ENCODE data around the gene AFF2.
"Not testable (repeated sequence)": the region's sequence is repeated elsewhere in the genome, so short reads cannot be mapped to it uniquely, and the experiment has no call there.

Gene AFF2

GRCh38 chrX:148865277-148866210 is 365.1 kb downstream of the AFF2 start:
- no peaks in the 10 kb centered on the region for H3K9me3 Mint-ChIP-seq
- intact Hi-C loops (cut with micrococcal nuclease): no loop called here
- H3K27me3 Mint-ChIP-seq: no peaks in the 10 kb centered on the region
- no peak overlapping the region for H3K27ac Mint-ChIP-seq
- no peaks in the 10 kb centered on the region for H3K36me3 Mint-ChIP-seq (ENCODE audit: low read depth)
- H3K4me1 Mint-ChIP-seq (ENCODE audit: low read depth): no peaks in the 10 kb centered on the region
- no peak overlapping the region for H3K4me3 Mint-ChIP-seq

GRCh38 chrX:148867596-148867995 is 367.2 kb downstream of the AFF2 start:
- H3K4me3 Mint-ChIP-seq: no peak overlapping the region
- no peaks in the 10 kb centered on the region for H3K36me3 Mint-ChIP-seq (ENCODE audit: low read depth)
- H3K27ac Mint-ChIP-seq: no peak overlapping the region
- no peaks in the 10 kb centered on the region for H3K9me3 Mint-ChIP-seq
- H3K4me1 Mint-ChIP-seq (ENCODE audit: low read depth): no peaks in the 10 kb centered on the region
- no peaks in the 10 kb centered on the region for H3K27me3 Mint-ChIP-seq
- intact Hi-C loops (cut with micrococcal nuclease): no loop called here

GRCh38 chrX:148871422-148872160 is 371.2 kb downstream of the AFF2 start:
- intact Hi-C loops (cut with micrococcal nuclease): no loop called here
- H3K9me3 Mint-ChIP-seq: no peaks in the 10 kb centered on the region
- H3K4me3 Mint-ChIP-seq: no peak overlapping the region
- no peaks in the 10 kb centered on the region for H3K4me1 Mint-ChIP-seq (ENCODE audit: low read depth)
- no peaks in the 10 kb centered on the region for H3K27me3 Mint-ChIP-seq
- H3K27ac Mint-ChIP-seq: no peak overlapping the region
- no peaks in the 10 kb centered on the region for H3K36me3 Mint-ChIP-seq (ENCODE audit: low read depth)

- Mint-ChIP-seq H3K4me3 (no peak overlapping the region), H3K9me3 (no peaks in the 10 kb centered on the region), H3K27me3 (no peaks in the 10 kb centered on the region), H3K36me3 (ENCODE audit: low read depth) (no peaks in the 10 kb centered on the region), H3K4me1 (ENCODE audit: low read depth) (no peaks in the 10 kb centered on the region), H3K27ac (no peak overlapping the region)
- intact Hi-C loops (cut with micrococcal nuclease): no loop called here
These were observed 371.7 kb downstream of the AFF2 start for GRCh38 chrX:148872161-148872535.

DNA sequence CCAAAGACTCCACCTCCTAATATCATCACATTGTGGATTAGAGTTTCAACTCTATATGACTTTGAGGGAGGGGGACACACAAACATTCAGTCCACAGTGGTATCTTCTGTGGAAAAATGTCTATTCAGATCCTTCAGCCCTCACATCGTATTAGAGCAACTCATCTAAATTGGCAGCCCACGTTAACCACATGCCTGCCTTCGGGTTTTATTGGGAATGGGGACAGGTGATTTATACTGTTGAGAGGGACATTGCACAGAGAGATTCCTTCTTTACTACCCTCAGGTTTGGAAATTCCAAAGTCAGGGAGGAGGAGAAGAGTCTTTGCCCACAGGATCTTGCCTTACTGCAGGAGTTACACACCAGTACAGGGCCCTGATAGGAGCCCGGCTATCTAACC is 372.5 kb downstream of the AFF2 start:
- Mint-ChIP-seq H3K27ac (no peak overlapping the region), H3K4me3 (no peak overlapping the region), H3K4me1 (ENCODE audit: low read depth) (no peaks in the 10 kb centered on the region), H3K36me3 (ENCODE audit: low read depth) (no peaks in the 10 kb centered on the region), H3K27me3 (no peaks in the 10 kb centered on the region), H3K9me3 (no peaks in the 10 kb centered on the region)
- intact Hi-C loops (cut with micrococcal nuclease): no loop called here

- Mint-ChIP-seq H3K36me3 (ENCODE audit: low read depth) (no peaks in the 10 kb centered on the region), H3K4me1 (ENCODE audit: low read depth) (no peaks in the 10 kb centered on the region), H3K4me3 (no peak overlapping the region), H3K27ac (no peak overlapping the region), H3K27me3 (no peaks in the 10 kb centered on the region), H3K9me3 (no peaks in the 10 kb centered on the region)
- intact Hi-C loops (cut with micrococcal nuclease): no loop called here
These were observed 374.3 kb downstream of the AFF2 start for GRCh38 chrX:148874636-148875246.

DNA sequence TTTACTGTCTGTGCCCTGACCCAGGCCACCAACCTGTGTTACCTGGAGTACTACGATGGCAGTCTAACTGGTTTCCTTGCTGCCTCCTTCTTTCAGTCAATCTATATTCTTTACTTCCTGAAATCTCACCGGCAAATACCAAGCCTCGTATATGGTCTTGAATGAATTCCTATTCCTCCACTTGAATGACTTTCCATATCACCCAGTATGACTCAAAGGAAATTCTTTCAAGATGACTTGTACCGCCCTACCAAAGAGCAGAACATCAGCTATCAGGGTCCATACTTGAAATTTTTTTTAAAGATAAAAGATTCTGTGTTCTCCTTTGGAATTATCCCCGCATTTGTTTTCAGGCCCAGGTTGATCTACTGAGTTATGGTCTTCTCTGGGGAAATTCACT is 378.0 kb downstream of the AFF2 start:
- Mint-ChIP-seq H3K4me3 (no peak overlapping the region), H3K9me3 (no peaks in the 10 kb centered on the region), H3K36me3 (ENCODE audit: low read depth) (no peaks in the 10 kb centered on the region), H3K27me3 (no peaks in the 10 kb centered on the region), H3K27ac (no peak overlapping the region), H3K4me1 (ENCODE audit: low read depth) (no peaks in the 10 kb centered on the region)
- intact Hi-C loops (cut with micrococcal nuclease): no loop called here

DNA sequence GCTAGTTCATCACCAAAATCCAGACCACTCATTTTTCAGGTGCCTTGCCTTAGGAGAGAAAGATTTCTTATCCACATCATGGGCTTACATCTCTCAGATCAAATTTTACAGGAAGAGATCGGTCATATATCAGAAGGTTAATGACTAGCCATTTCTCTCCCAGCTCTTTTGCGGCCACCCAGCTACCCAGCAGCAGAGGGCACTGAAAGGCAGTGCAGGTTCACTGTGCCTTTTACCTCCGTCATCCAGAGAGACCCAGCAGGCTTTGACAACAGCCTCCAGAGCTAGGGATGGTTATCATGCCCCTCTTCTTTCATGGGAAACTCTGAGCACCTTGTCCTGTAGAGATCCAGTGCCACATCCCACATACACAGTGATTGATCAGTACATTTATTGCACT is 384.8 kb downstream of the AFF2 start:
- Mint-ChIP-seq H3K27me3 (no peaks in the 10 kb centered on the region), H3K9me3 (no peaks in the 10 kb centered on the region), H3K27ac (no peak overlapping the region), H3K36me3 (ENCODE audit: low read depth) (no peaks in the 10 kb centered on the region), H3K4me1 (ENCODE audit: low read depth) (no peaks in the 10 kb centered on the region), H3K4me3 (no peak overlapping the region)
- intact Hi-C loops (cut with micrococcal nuclease): no loop called here

- intact Hi-C loops (cut with micrococcal nuclease): no loop called here
- no peaks in the 10 kb centered on the region for H3K27me3 Mint-ChIP-seq
- no peaks in the 10 kb centered on the region for H3K9me3 Mint-ChIP-seq
- no peaks in the 10 kb centered on the region for H3K4me1 Mint-ChIP-seq (ENCODE audit: low read depth)
- H3K4me3 Mint-ChIP-seq: no peak overlapping the region
- H3K36me3 Mint-ChIP-seq (ENCODE audit: low read depth): no peaks in the 10 kb centered on the region
- no peak overlapping the region for H3K27ac Mint-ChIP-seq
These were observed 393.0 kb downstream of the AFF2 start for GRCh38 chrX:148893395-148893794.

DNA sequence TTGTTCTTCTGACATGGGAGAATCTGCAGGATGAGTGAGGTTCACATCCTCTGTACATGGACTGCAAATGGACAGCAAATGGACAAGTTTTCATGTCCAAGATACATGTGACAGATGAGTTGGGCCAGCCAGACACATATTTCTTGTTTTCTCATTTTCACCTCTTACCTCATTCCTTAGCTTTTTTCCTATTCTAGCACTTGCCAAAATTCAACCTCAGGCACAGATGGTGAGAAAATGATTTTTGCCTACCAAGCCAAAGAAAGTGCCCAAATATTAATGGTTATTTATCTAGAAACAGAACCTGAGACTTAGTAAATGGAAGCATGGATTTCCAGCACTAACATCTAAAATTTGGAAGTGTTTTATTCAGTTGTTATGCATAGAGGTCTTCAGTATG is 402.2 kb downstream of the AFF2 start:
- intact Hi-C loops (cut with micrococcal nuclease): no loop called here
- Mint-ChIP-seq H3K4me1 (ENCODE audit: low read depth) (no peaks in the 10 kb centered on the region), H3K4me3 (no peak overlapping the region), H3K36me3 (ENCODE audit: low read depth) (no peaks in the 10 kb centered on the region), H3K27ac (no peak overlapping the region), H3K9me3 (no peaks in the 10 kb centered on the region), H3K27me3 (no peaks in the 10 kb centered on the region)

DNA sequence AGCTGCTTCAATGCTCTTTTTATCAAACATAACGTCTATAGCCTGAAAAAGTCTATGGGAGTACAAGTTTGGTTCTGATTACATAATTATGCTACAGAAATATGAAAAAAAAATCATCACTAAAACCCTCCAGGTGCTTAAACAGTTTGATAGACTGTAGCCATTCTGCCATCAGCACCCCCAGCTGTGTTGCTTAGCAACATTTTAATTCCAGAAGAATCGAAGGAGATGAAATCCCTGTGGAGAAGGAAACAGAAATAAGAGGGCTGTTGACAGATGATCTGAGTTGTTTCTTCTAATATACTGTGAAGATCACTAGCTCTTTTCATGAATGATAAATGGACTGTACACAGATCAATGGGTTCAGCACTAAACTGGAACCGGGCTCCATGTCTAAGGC is 402.8 kb downstream of the AFF2 start:
- Mint-ChIP-seq H3K27ac (no peak overlapping the region), H3K4me1 (ENCODE audit: low read depth) (no peaks in the 10 kb centered on the region), H3K4me3 (no peak overlapping the region), H3K36me3 (ENCODE audit: low read depth) (no peaks in the 10 kb centered on the region), H3K9me3 (no peaks in the 10 kb centered on the region), H3K27me3 (no peaks in the 10 kb centered on the region)
- intact Hi-C loops (cut with micrococcal nuclease): no loop called here

- no peaks in the 10 kb centered on the region for H3K36me3 Mint-ChIP-seq (ENCODE audit: low read depth)
- no peaks in the 10 kb centered on the region for H3K4me1 Mint-ChIP-seq (ENCODE audit: low read depth)
- no peaks in the 10 kb centered on the region for H3K9me3 Mint-ChIP-seq
- no peak overlapping the region for H3K27ac Mint-ChIP-seq
- no peak overlapping the region for H3K4me3 Mint-ChIP-seq
- intact Hi-C loops (cut with micrococcal nuclease): no loop called here
- no peaks in the 10 kb centered on the region for H3K27me3 Mint-ChIP-seq
These were observed 404.1 kb downstream of the AFF2 start for GRCh38 chrX:148904421-148905111.

- Mint-ChIP-seq H3K36me3 (ENCODE audit: low read depth) (no peaks in the 10 kb centered on the region), H3K4me3 (no peak overlapping the region), H3K27ac (no peak overlapping the region), H3K9me3 (no peaks in the 10 kb centered on the region), H3K4me1 (ENCODE audit: low read depth) (no peaks in the 10 kb centered on the region), H3K27me3 (no peaks in the 10 kb centered on the region)
- intact Hi-C loops (cut with micrococcal nuclease): no loop called here
These were observed 405.0 kb downstream of the AFF2 start for GRCh38 chrX:148905400-148905799.

- H3K36me3 Mint-ChIP-seq (ENCODE audit: low read depth); H3K27ac Mint-ChIP-seq; H3K27me3 Mint-ChIP-seq; H3K4me3 Mint-ChIP-seq; H3K9me3 Mint-ChIP-seq; intact Hi-C loops (cut with micrococcal nuclease); H3K4me1 Mint-ChIP-seq (ENCODE audit: low read depth): not testable (repeated sequence)
These were observed 406.2 kb downstream of the AFF2 start for GRCh38 chrX:148906628-148907027.
